PC-9 (cell line): ENCODE results near the gene KCNH2. TPM values are rescaled to one million over a fixed set of nuclear protein-coding genes. Genes with fewer than 3 reads are reported as not detected.

ENCODE experiments used
- BruUV-seq: library from RNA; stranded (reverse); fragments of 400-500 nt; replicated peaks from 2 replicates; lab custom pipeline; 2021; lab: Mats Ljungman, UMichigan
- CTCF ChIA-PET: fragments of 300-600 bp; sonication (Branson Sonifier 250); formaldehyde crosslinking; loops from one replicate; lab custom pipeline; 2022; ENCODE audit warnings: antibody characterized with exemption; lab: Charles Lee
- POLR2A ChIA-PET: fragments of 300-600 bp; sonication (Branson Sonifier 250); formaldehyde crosslinking; loops from one replicate; lab custom pipeline; 2022; ENCODE audit warnings: antibody characterized with exemption; ENCODE audit not compliant: unreplicated experiment; lab: Charles Lee
- DNase-seq, 2 experiments: peaks; one replicate each; pipeline versions ENCODE4 v3.0.0 to v3.0.0-alpha.2; 2015 to 2022; ENCODE audit warnings: mixed read lengths in 1 of 2
- H2AFZ ChIP-seq: fragments of 200-600 bp; sonication (generic); 2 replicates; pipeline ENCODE4 v1.8.1; 2017; ENCODE audit warnings: antibody characterized with exemption
- H3F3A ChIP-seq: fragments of 200-600 bp; sonication (generic); 2 replicates; pipeline ENCODE4 v1.8.1; 2017; ENCODE audit warnings: antibody characterized with exemption, mild to moderate bottlenecking, low read depth; ENCODE audit not compliant: insufficient read depth
- H3K27ac ChIP-seq: fragments of 200-600 bp; sonication (generic); 2 replicates; pipeline ENCODE4 v1.6.1; 2016; ENCODE audit warnings: mixed run types
- H3K27me3 ChIP-seq: fragments of 200-600 bp; sonication (generic); 2 replicates; pipeline ENCODE4 v1.6.1; 2016; ENCODE audit warnings: low read depth, mixed run types; ENCODE audit not compliant: insufficient read depth
- H3K36me3 ChIP-seq: fragments of 200-600 bp; sonication (generic); 2 replicates; pipeline ENCODE4 v1.6.1; 2016; ENCODE audit warnings: low read depth, mixed run types
- H3K4me1 ChIP-seq: fragments of 200-600 bp; sonication (generic); replicated peaks from 2 replicates; pipeline ENCODE4 v1.6.1; 2016; ENCODE audit warnings: mixed run types; ENCODE audit not compliant: insufficient read depth
- H3K4me2 ChIP-seq: fragments of 200-600 bp; sonication (generic); 2 replicates; pipeline ENCODE4 v1.6.1; 2017; ENCODE audit warnings: mixed run types
- H3K4me3 ChIP-seq: fragments of 200-600 bp; sonication (generic); 2 replicates; pipeline ENCODE4 v1.6.1; 2016; ENCODE audit warnings: mixed run types
- H3K79me2 ChIP-seq: fragments of 200-600 bp; sonication (generic); 2 replicates; pipeline ENCODE4 v1.6.1; 2017; ENCODE audit warnings: low read depth, mixed run types
- H3K9me2 ChIP-seq: fragments of 200-600 bp; sonication (generic); 2 replicates; pipeline ENCODE4 v1.8.1; 2017; ENCODE audit warnings: mild to moderate bottlenecking; ENCODE audit not compliant: insufficient read depth
- H3K9me3 ChIP-seq: fragments of 200-600 bp; sonication (generic); 2 replicates; pipeline ENCODE4 v1.8.1; 2016; ENCODE audit warnings: low read depth; ENCODE audit not compliant: insufficient read depth
- H4K20me1 ChIP-seq: fragments of 200-600 bp; sonication (generic); 2 replicates; pipeline ENCODE4 v1.8.1; 2017; ENCODE audit not compliant: insufficient read depth
- CTCF ChIP-seq: fragments of 200-600 bp; sonication (generic); conservative IDR thresholded peaks from 2 replicates; pipeline ENCODE4 v1.6.1; 2017; ENCODE audit warnings: mixed run types, antibody characterized with exemption, mild to moderate bottlenecking, moderate library complexity
- EZH2 ChIP-seq: fragments of 200-600 bp; sonication (generic); IDR thresholded peaks from 2 replicates; pipeline ENCODE4 v1.8.0; 2017; ENCODE audit warnings: antibody characterized with exemption, low read depth
- intact Hi-C: fragments of 100-400 bp; cut with micrococcal nuclease; formaldehyde crosslinking; loops from one replicate; pipeline ENCODE4 v1.10.0; 2022; ENCODE audit not compliant: unreplicated experiment
- total RNA-seq: library from RNA; stranded (reverse); gene quantifications from 2 replicates; pipeline ENCODE4 v1.2.3, GENCODE V29; 2021

KCNH2 gene
- total RNA-seq, 1 experiment from 2014 or later: 1.5 TPM

GRCh38 chr7:150924369-150924781 lies 53.7 kb downstream of the KCNH2 start:
- Histone ChIP-seq H3K4me2 (no peak overlapping the region), H3K4me1 (no peaks in the 10 kb centered on the region), H3K27ac (no peak overlapping the region), H3F3A (no peaks in the 10 kb centered on the region), H3K9me2 (no peaks in the 10 kb centered on the region), H3K4me3 (no peak overlapping the region), H3K27me3 (peaks cover 91% of the 10 kb centered on the region), H3K9me3 (no peaks in the 10 kb centered on the region), H4K20me1 (no peaks in the 10 kb centered on the region), H2AFZ (no peak overlapping the region), H3K79me2 (no peaks in the 10 kb centered on the region), H3K36me3 (no peaks in the 10 kb centered on the region)
- no peak for DNase-seq
- TF ChIP-seq CTCF (no peak), EZH2 (no peak)
- intact Hi-C loops: no loop called here
- ChIA-PET CTCF (no interaction called here), POLR2A (no interaction called here)
- BruUV-seq: no TSS peak

GRCh38 chr7:150923802-150924201 lies 54.3 kb downstream of the KCNH2 start:
- no peak overlapping the region for H3K4me2 ChIP-seq
- BruUV-seq: no TSS peak
- no peak for TF ChIP-seq EZH2
- TF ChIP-seq CTCF: no peak
- H2AFZ ChIP-seq: no peak overlapping the region
- H3K4me3 ChIP-seq: no peak overlapping the region
- no peaks in the 10 kb centered on the region for H3K4me1 ChIP-seq
- no peaks in the 10 kb centered on the region for H3K36me3 ChIP-seq
- H4K20me1 ChIP-seq: no peaks in the 10 kb centered on the region; the same call in 1 of the 2 replicates
- no peaks in the 10 kb centered on the region for H3K9me2 ChIP-seq
- intact Hi-C loops: no loop called here
- H3K27ac ChIP-seq: no peak overlapping the region
- POLR2A ChIA-PET: no interaction called here
- no peaks in the 10 kb centered on the region for H3K9me3 ChIP-seq
- no peak for DNase-seq
- CTCF ChIA-PET: no interaction called here
- no peaks in the 10 kb centered on the region for H3F3A ChIP-seq
- no peaks in the 10 kb centered on the region for H3K79me2 ChIP-seq
- peaks cover 91% of the 10 kb centered on the region for H3K27me3 ChIP-seq

GRCh38 chr7:150923196-150923595 lies 54.9 kb downstream of the KCNH2 start:
- no peak for DNase-seq
- no peaks in the 10 kb centered on the region for H3K36me3 ChIP-seq
- H3K4me3 ChIP-seq: no peak overlapping the region
- no TSS peak for BruUV-seq
- H3K4me1 ChIP-seq: no peaks in the 10 kb centered on the region
- H2AFZ ChIP-seq: no peak overlapping the region
- H3K9me3 ChIP-seq: no peaks in the 10 kb centered on the region
- POLR2A ChIA-PET: no interaction called here
- no peaks in the 10 kb centered on the region for H3F3A ChIP-seq
- no peaks in the 10 kb centered on the region for H3K9me2 ChIP-seq
- no peak overlapping the region for H3K27ac ChIP-seq
- H3K79me2 ChIP-seq: no peaks in the 10 kb centered on the region
- no peaks in the 10 kb centered on the region; the same call in 1 of the 2 replicates for H4K20me1 ChIP-seq
- TF ChIP-seq EZH2 (no peak), CTCF (no peak)
- peaks cover 91% of the 10 kb centered on the region for H3K27me3 ChIP-seq
- CTCF ChIA-PET: no interaction called here
- intact Hi-C loops: no loop called here
- no peak overlapping the region for H3K4me2 ChIP-seq
